OCI-LY7 (cell line): ENCODE data around the gene ZNF605. TPM values are rescaled to one million over a fixed set of nuclear protein-coding genes. Genes with fewer than 3 reads are reported as not detected.

Experiments used
- BruUV-seq: library from RNA; stranded (reverse); fragments of 400-500 nt; replicated peaks from 2 replicates; lab custom pipeline; 2021; lab: Mats Ljungman, UMichigan
- CTCF ChIA-PET: fragments of 300-600 bp; sonication (Branson Sonifier 250); formaldehyde crosslinking; loops from one replicate; lab custom pipeline; 2022; ENCODE audit warnings: antibody characterized with exemption; ENCODE audit not compliant: unreplicated experiment; lab: Charles Lee
- POLR2A ChIA-PET: fragments of 300-600 bp; sonication (Branson Sonifier 250); formaldehyde crosslinking; loops from one replicate; lab custom pipeline; 2022; ENCODE audit warnings: antibody characterized with exemption; lab: Charles Lee
- DNase-seq: peaks from one replicate; pipeline ENCODE4 v3.0.0-alpha.2; 2015; ENCODE audit warnings: low spot score
- H2AFZ ChIP-seq: fragments of 200-600 bp; sonication (generic), shearing (Covaris generic); 2 replicates; pipeline ENCODE4 v1.6.1; 2014; ENCODE audit warnings: mild to moderate bottlenecking, antibody characterized with exemption, low read length, moderate library complexity
- H3K27ac ChIP-seq: fragments of 200-600 bp; sonication (generic); 2 replicates; pipeline ENCODE4 v1.5.1; 2014; ENCODE audit warnings: mixed run types, low read depth, mild to moderate bottlenecking, moderate library complexity, low read length, inconsistent platforms; ENCODE audit not compliant: poor library complexity, severe bottlenecking
- H3K36me3 ChIP-seq: fragments of 200-600 bp; sonication (generic); 2 replicates; pipeline ENCODE4 v1.6.1; 2014; ENCODE audit warnings: mild to moderate bottlenecking, antibody characterized with exemption, low read length, moderate library complexity, mixed read lengths; ENCODE audit not compliant: insufficient read depth
- H3K4me1 ChIP-seq: fragments of 200-600 bp; sonication (generic); 2 replicates; pipeline ENCODE4 v1.5.1; 2014; ENCODE audit warnings: mild to moderate bottlenecking, low read length; ENCODE audit not compliant: insufficient read depth, poor library complexity, severe bottlenecking
- H3K4me2 ChIP-seq: fragments of 200-600 bp; sonication (generic); 2 replicates; pipeline ENCODE4 v1.6.1; 2014; ENCODE audit warnings: mild to moderate bottlenecking, low read length
- H3K4me3 ChIP-seq: fragments of 200-600 bp; sonication (generic); 2 replicates; pipeline ENCODE4 v1.5.1; 2014; ENCODE audit warnings: mild to moderate bottlenecking, low read depth, low read length; ENCODE audit not compliant: poor library complexity, severe bottlenecking
- H3K79me2 ChIP-seq: fragments of 200-600 bp; sonication (generic); 2 replicates; pipeline ENCODE4 v1.6.1; 2016; ENCODE audit warnings: low read depth, mild to moderate bottlenecking, low read length, moderate library complexity, mixed read lengths; ENCODE audit not compliant: insufficient read depth
- H3K9me2 ChIP-seq: fragments of 200-600 bp; sonication (generic); 2 replicates; pipeline ENCODE4 v1.6.1; 2016; ENCODE audit warnings: mild to moderate bottlenecking, low read length, mixed read lengths; ENCODE audit not compliant: insufficient read depth
- H3K9me3 ChIP-seq: fragments of 200-600 bp; sonication (generic); 2 replicates; pipeline ENCODE4 v1.6.1; 2014; ENCODE audit warnings: mild to moderate bottlenecking, mixed run types, low read length, mixed read lengths
- H4K20me1 ChIP-seq: fragments of 200-600 bp; sonication (generic); 2 replicates; pipeline ENCODE4 v1.6.1; 2014; ENCODE audit warnings: mild to moderate bottlenecking, antibody characterized with exemption, low read length, moderate library complexity, mixed read lengths; ENCODE audit not compliant: insufficient read depth
- CTCF ChIP-seq: fragments of 200-600 bp; sonication (generic); conservative IDR thresholded peaks from 2 replicates; pipeline ENCODE4 v1.5.1; 2014; ENCODE audit warnings: mild to moderate bottlenecking, antibody characterized with exemption, low read length, moderate library complexity, mixed read lengths
- EZH2phosphoT487 ChIP-seq: fragments of 200-600 bp; sonication (generic); IDR thresholded peaks from 2 replicates; pipeline ENCODE4 v1.6.1; 2018; ENCODE audit warnings: low read depth, borderline replicate concordance, mild to moderate bottlenecking, mixed run types, antibody characterized with exemption, low read length, moderate library complexity, mixed read lengths
- intact Hi-C: fragments of 100-400 bp; cut with micrococcal nuclease; formaldehyde crosslinking; loops from one replicate; pipeline ENCODE4 v1.10.0; 2022; ENCODE audit not compliant: unreplicated experiment
- total RNA-seq, 2 experiments: library from RNA; depleted of rRNA in 1 of 2; stranded (reverse); fragments of >200 nt in 1 of 2; shearing (Covaris generic) in 1 of 2; gene quantifications; 2 replicates each; pipeline ENCODE4 v1.2.3, GENCODE V29; 2014 to 2022

Gene ZNF605
- total RNA-seq, 2 experiments from 2014 or later, result 6.6 to 13.9 TPM

GRCh38 chr12:132949936-132950837, 5.9 kb downstream of the ZNF605 start:
- H3K79me2 ChIP-seq, result no peaks in the 10 kb centered on the region
- POLR2A ChIA-PET, result interaction anchor here (0.8 kb wide), 1 partner anchor 133 kb away, joined by 3 read pairs; no protein-coding TSS in a partner anchor

GRCh38 chr12:132948146-132949066, 7.7 kb downstream of the ZNF605 start:
- H3K4me3 ChIP-seq, result no peak overlapping the region
- H3K4me1 ChIP-seq, result no peaks in the 10 kb centered on the region
- no peaks in the 10 kb centered on the region for H4K20me1 ChIP-seq
- peaks cover 30% of the 10 kb centered on the region; the same call in 1 of the 2 replicates for H3K9me3 ChIP-seq
- H3K36me3 ChIP-seq, result peaks cover 22% of the 10 kb centered on the region
- ChIA-PET CTCF (no interaction called here), POLR2A (no interaction called here)
- BruUV-seq, result no TSS peak
- no peak for TF ChIP-seq CTCF
- no peak for TF ChIP-seq EZH2phosphoT487
- H3K4me2 ChIP-seq, result no peak overlapping the region
- H3K27ac ChIP-seq, result no peak overlapping the region
- no peak overlapping the region for H2AFZ ChIP-seq
- H3K79me2 ChIP-seq, result no peaks in the 10 kb centered on the region
- intact Hi-C loops, result no loop called here
- H3K9me2 ChIP-seq, result no peaks in the 10 kb centered on the region
- DNase-seq, result no peak

More at GRCh38 chr12:132949936-132950837, 5.9 kb downstream of the ZNF605 start:
- intact Hi-C loops, result no loop called here
- Histone ChIP-seq H4K20me1 (no peaks in the 10 kb centered on the region), H3K4me1 (peaks cover under 1% of the 10 kb centered on the region), H3K9me2 (no peaks in the 10 kb centered on the region), H3K4me3 (no peak overlapping the region), H3K9me3 (peaks cover 30% of the 10 kb centered on the region; the same call in 1 of the 2 replicates), H3K36me3 (peaks cover 10% of the 10 kb centered on the region; the same call in 1 of the 2 replicates), H3K27ac (no peak overlapping the region), H2AFZ (no peak overlapping the region), H3K4me2 (no peak overlapping the region)
- no TSS peak for BruUV-seq
- DNase-seq, result no peak
- CTCF ChIA-PET, result no interaction called here
- TF ChIP-seq EZH2phosphoT487, result no peak
- TF ChIP-seq CTCF, result no peak
